Smooth muscle cell (in vitro differentiated cells): ENCODE results near the gene TMEM86B. TPM values are rescaled to one million over a fixed set of nuclear protein-coding genes. Genes with fewer than 3 reads are reported as not detected.

Experiments used
- DNase-seq: peaks from one replicate; lab custom pipeline; 2025; ENCODE audit not compliant: unreplicated experiment; lab: John Stamatoyannopoulos, UW
- H2AFZ ChIP-seq: fragments of 200-600 bp; sonication (generic); 2 replicates; pipeline ENCODE4 v1.6.0; 2016; ENCODE audit warnings: antibody characterized with exemption, low read depth, mild to moderate bottlenecking
- H3F3A ChIP-seq: fragments of 200-600 bp; sonication (generic); 2 replicates; pipeline ENCODE4 v1.6.0; 2017; ENCODE audit warnings: antibody characterized with exemption, low read depth
- H3K27ac ChIP-seq: fragments of 200-600 bp; sonication (generic); 2 replicates; pipeline ENCODE4 v1.5.1; 2016; ENCODE audit warnings: low read depth, mild to moderate bottlenecking
- H3K27me3 ChIP-seq: fragments of 200-600 bp; sonication (generic); 2 replicates; pipeline ENCODE4 v1.6.1; 2016; ENCODE audit warnings: low read depth, mild to moderate bottlenecking
- H3K36me3 ChIP-seq: fragments of 200-600 bp; sonication (generic); 2 replicates; pipeline ENCODE4 v1.5.1; 2016; ENCODE audit warnings: low read depth
- H3K4me1 ChIP-seq: fragments of 200-600 bp; sonication (generic); 2 replicates; pipeline ENCODE4 v1.5.1; 2016; ENCODE audit warnings: low read depth
- H3K4me2 ChIP-seq: fragments of 200-600 bp; sonication (generic); 2 replicates; pipeline ENCODE4 v1.6.0; 2016; ENCODE audit warnings: mild to moderate bottlenecking
- H3K4me3 ChIP-seq: fragments of 200-600 bp; sonication (generic); 2 replicates; pipeline ENCODE4 v1.5.1; 2016; ENCODE audit warnings: mild to moderate bottlenecking
- H3K79me2 ChIP-seq: fragments of 200-600 bp; sonication (generic); 2 replicates; pipeline ENCODE4 v1.6.0; 2016; ENCODE audit warnings: low read depth, mild to moderate bottlenecking
- H3K9ac ChIP-seq: fragments of 200-600 bp; sonication (generic); 2 replicates; pipeline ENCODE4 v1.6.0; 2016; ENCODE audit warnings: low read depth
- H3K9me3 ChIP-seq: fragments of 200-600 bp; sonication (generic); replicated peaks from 2 replicates; pipeline ENCODE4 v1.5.1; 2016; ENCODE audit warnings: low read depth
- H4K20me1 ChIP-seq: fragments of 200-600 bp; sonication (generic); 2 replicates; pipeline ENCODE4 v1.6.0; 2016; ENCODE audit warnings: low read depth
- WGBS: methylation state at CpG from one replicate; pipeline ENCODE4 v1.1.7; 2016; ENCODE audit warnings: low lambda C conversion rate; 5-methylcytosine and 5-hydroxymethylcytosine counted together
- polyA plus RNA-seq: library from polyadenylated mRNA; unstranded; fragments of >200 nt; fragmentation: Nextera tagmentation; extraction: Ambion mirVana; gene quantifications from 2 replicates; pipeline ENCODE4 v1.2.1, GENCODE V29; 2016
- total RNA-seq: library from RNA; depleted of rRNA; stranded (reverse); fragments of >200 nt; gene quantifications from 2 replicates; pipeline ENCODE4 v1.2.3, GENCODE V29; 2014
- TF ChIP-seq, protein P1 (sequence below): fragments of 200-600 bp; sonication (generic); IDR thresholded peaks from 2 replicates; pipeline ENCODE4 v1.5.1; 2017; ENCODE audit warnings: borderline replicate concordance, mild to moderate bottlenecking, antibody characterized with exemption; ENCODE audit not compliant: insufficient read depth, poor library complexity, severe bottlenecking

The TMEM86B gene
- total and polyA plus RNA-seq, 2 experiments from 2014 or later = 2.1 to 2.6 TPM

DNA sequence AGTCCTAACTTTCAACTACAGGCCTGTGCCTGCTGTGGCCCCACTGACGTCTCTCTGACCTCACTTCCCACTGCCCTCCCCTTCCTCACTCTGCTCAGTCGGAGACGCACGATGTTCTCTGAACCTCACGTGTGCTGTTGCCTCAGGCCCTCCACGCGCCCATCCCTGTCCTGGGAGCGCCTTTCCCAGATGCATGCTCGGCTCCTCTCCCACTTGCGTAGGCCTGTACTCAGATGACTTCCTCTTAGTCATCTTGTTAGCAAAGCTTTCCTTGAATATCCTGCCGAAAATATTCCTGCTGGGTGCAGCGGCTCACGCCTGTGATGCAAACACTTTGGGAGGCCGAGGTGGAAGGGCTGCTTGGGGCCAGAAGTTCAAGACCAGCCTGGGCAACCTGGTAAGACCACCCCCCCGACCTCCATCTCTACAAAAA, 39.1 kb downstream of the TMEM86B start:
- no peak overlapping the region for H2AFZ ChIP-seq
- no peaks in the 10 kb centered on the region for H3K36me3 ChIP-seq
- DNase-seq = no peak
- H3K4me1 ChIP-seq = no peaks in the 10 kb centered on the region
- no peak overlapping the region for H3K27ac ChIP-seq
- H3F3A ChIP-seq = no peaks in the 10 kb centered on the region
- H4K20me1 ChIP-seq = no peaks in the 10 kb centered on the region
- H3K4me2 ChIP-seq = no peak overlapping the region
- no peaks in the 10 kb centered on the region for H3K9me3 ChIP-seq
- H3K4me3 ChIP-seq = no peak overlapping the region
- H3K27me3 ChIP-seq = no peaks in the 10 kb centered on the region
- TF ChIP-seq, protein P1, sequence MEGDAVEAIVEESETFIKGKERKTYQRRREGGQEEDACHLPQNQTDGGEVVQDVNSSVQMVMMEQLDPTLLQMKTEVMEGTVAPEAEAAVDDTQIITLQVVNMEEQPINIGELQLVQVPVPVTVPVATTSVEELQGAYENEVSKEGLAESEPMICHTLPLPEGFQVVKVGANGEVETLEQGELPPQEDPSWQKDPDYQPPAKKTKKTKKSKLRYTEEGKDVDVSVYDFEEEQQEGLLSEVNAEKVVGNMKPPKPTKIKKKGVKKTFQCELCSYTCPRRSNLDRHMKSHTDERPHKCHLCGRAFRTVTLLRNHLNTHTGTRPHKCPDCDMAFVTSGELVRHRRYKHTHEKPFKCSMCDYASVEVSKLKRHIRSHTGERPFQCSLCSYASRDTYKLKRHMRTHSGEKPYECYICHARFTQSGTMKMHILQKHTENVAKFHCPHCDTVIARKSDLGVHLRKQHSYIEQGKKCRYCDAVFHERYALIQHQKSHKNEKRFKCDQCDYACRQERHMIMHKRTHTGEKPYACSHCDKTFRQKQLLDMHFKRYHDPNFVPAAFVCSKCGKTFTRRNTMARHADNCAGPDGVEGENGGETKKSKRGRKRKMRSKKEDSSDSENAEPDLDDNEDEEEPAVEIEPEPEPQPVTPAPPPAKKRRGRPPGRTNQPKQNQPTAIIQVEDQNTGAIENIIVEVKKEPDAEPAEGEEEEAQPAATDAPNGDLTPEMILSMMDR = no peak
- no peaks in the 10 kb centered on the region for H3K79me2 ChIP-seq
- no peak overlapping the region for H3K9ac ChIP-seq
- WGBS = 47% methylated on average over 15 of the region's 15 CpGs

DNA sequence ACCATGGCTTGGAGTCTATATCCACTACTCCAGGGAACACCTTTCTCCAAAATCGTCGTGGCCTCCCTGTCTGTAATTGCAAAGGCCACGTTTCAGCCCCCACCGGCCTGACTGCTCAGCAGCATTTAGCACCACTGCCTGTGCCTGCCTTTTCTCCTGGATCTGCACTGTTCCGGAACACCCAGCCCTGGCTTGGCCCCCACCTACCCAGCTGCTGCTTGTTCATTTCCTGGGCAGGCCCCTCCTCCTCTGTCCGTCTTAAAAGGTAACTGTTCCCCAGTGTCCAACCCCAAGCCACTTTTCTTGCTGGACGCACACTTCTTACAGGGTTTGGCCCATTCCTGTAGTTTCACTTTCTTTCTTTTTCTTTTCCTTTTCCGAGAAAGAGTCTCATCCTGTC, 39.9 kb downstream of the TMEM86B start:
- Histone ChIP-seq H2AFZ (no peak overlapping the region), H3K9me3 (no peaks in the 10 kb centered on the region), H3K4me1 (no peaks in the 10 kb centered on the region), H3K4me3 (no peak overlapping the region), H3F3A (no peaks in the 10 kb centered on the region), H3K79me2 (no peaks in the 10 kb centered on the region), H3K36me3 (no peaks in the 10 kb centered on the region), H3K9ac (no peak overlapping the region), H4K20me1 (no peaks in the 10 kb centered on the region), H3K27ac (no peak overlapping the region), H3K4me2 (no peak overlapping the region), H3K27me3 (no peaks in the 10 kb centered on the region)
- WGBS = 78% methylated on average over 8 of the region's 8 CpGs
- no peak for DNase-seq
- TF ChIP-seq, protein P1 = no peak

GRCh38 chr19:55186080-55186479, 42.5 kb downstream of the TMEM86B start:
- DNase-seq = no peak
- Histone ChIP-seq H3K9ac (no peak overlapping the region), H3K27me3 (peaks cover 16% of the 10 kb centered on the region), H3K27ac (no peak overlapping the region), H3K4me1 (no peaks in the 10 kb centered on the region), H3K4me2 (no peak overlapping the region), H4K20me1 (no peaks in the 10 kb centered on the region), H3K4me3 (no peak overlapping the region), H2AFZ (no peak overlapping the region), H3K9me3 (no peaks in the 10 kb centered on the region), H3K79me2 (no peaks in the 10 kb centered on the region), H3F3A (no peaks in the 10 kb centered on the region), H3K36me3 (no peaks in the 10 kb centered on the region)
- WGBS = 82% methylated on average over 10 of the region's 12 CpGs
- TF ChIP-seq, protein P1 = no peak

GRCh38 chr19:55181740-55182139, 46.8 kb downstream of the TMEM86B start:
- Histone ChIP-seq H3F3A (no peaks in the 10 kb centered on the region), H3K4me1 (no peaks in the 10 kb centered on the region), H3K27ac (no peak overlapping the region), H2AFZ (no peak overlapping the region), H3K4me3 (no peak overlapping the region), H3K36me3 (no peaks in the 10 kb centered on the region), H3K27me3 (peaks cover 34% of the 10 kb centered on the region), H3K79me2 (no peaks in the 10 kb centered on the region), H3K9me3 (no peaks in the 10 kb centered on the region), H3K4me2 (no peak overlapping the region), H3K9ac (no peak overlapping the region), H4K20me1 (no peaks in the 10 kb centered on the region)
- WGBS = 76% methylated on average over 20 of the region's 20 CpGs
- no peak for DNase-seq
- TF ChIP-seq, protein P1 = no peak
